ENCODE measurements around the gene CLPTM1L. TPM values are rescaled to one million over a fixed set of nuclear protein-coding genes. Genes with fewer than 3 reads are reported as not detected.
"Not testable (repeated sequence)": the region's sequence is repeated elsewhere in the genome, so short reads cannot be mapped to it uniquely, and the experiment has no call there.

The CLPTM1L gene
- total and polyA plus RNA-seq, 2 donors (not counting 1 experiment from before 2014, with no cell fraction given) = 78.4 to 99.9 TPM

- Histone ChIP-seq H3K79me2 (ENCODE audit: control insufficient read depth, insufficient read depth, low read length) (peaks cover 49% of the 10 kb centered on the region), H2AFZ (ENCODE audit: insufficient read depth, low read depth, low read length, poor library complexity, severe bottlenecking) (no peak overlapping the region), H4K20me1 (ENCODE audit: control insufficient read depth, insufficient read depth, low read length, poor library complexity, severe bottlenecking) (peaks cover 67% of the 10 kb centered on the region), H3K4me2 (replicated peaks; ENCODE audit: low read depth, low read length, poor library complexity, severe bottlenecking) (no peak overlapping the region), H3K27me3 (replicated peaks in 1 of 4; ENCODE audit: control extremely low read depth in 1 of 4, control insufficient read depth in 3 of 4, insufficient read depth in 4 of 4, low read length in 3 of 4) (no peaks in the 10 kb centered on the region), H3K27ac (ENCODE audit: low read length in 2 of 2) (no peak overlapping the region), H3K4me1 (ENCODE audit: control insufficient read depth in 2 of 2, insufficient read depth in 2 of 2, low read length in 2 of 2) (peaks cover 0 to 13% of the 10 kb centered on the region in 2 donors), H3K36me3 (replicated peaks in 1 of 2; ENCODE audit: control extremely low read depth in 1 of 2, control insufficient read depth in 1 of 2, extremely low read depth in 1 of 2, insufficient read depth in 2 of 2, low read length in 1 of 2) (peaks cover 0 to 90% of the 10 kb centered on the region in 2 experiments), H3K9me3 (ENCODE audit: control extremely low read depth in 1 of 3, control insufficient read depth in 2 of 3, insufficient read depth in 1 of 3, low read length in 2 of 3) (no peaks in the 10 kb centered on the region), H3K9ac (ENCODE audit: low read length) (no peak overlapping the region), H3K4me3 (ENCODE audit: control extremely low read depth in 1 of 5, extremely low read depth in 1 of 5, insufficient read depth in 1 of 5, low read depth in 2 of 5, low read length in 4 of 5) (no peak overlapping the region)
- TF ChIP-seq CTCF (IDR thresholded peaks at IDR 0.05) (no peak), EZH2 (IDR thresholded peaks at IDR 0.05; ENCODE audit: borderline replicate concordance, insufficient read depth, low read depth, low read length, poor library complexity, severe bottlenecking) (no peak)
- Mint-ChIP-seq H3K27me3 (no peaks in the 10 kb centered on the region), H3K4me3 (no peak overlapping the region), H3K27ac (no peak overlapping the region), H3K4me1 (peaks cover 9% of the 10 kb centered on the region), H3K9me3 (ENCODE audit: insufficient read depth) (no peaks in the 10 kb centered on the region)
- WGBS (ENCODE audit: insufficient coverage) = 97% methylated on average over 32 of the region's 32 CpGs
- ChIA-PET CTCF (interaction anchor here (1.7 kb wide), 1 partner anchor 44 kb away, joined by 6 read pairs; no protein-coding TSS in a partner anchor), POLR2A (interaction anchor here (1.0 kb wide), 1 partner anchor 16 kb away, joined by 4 read pairs; no protein-coding TSS in a partner anchor)
- intact Hi-C loops (cut with micrococcal nuclease) = no loop called here
- ATAC-seq (ENCODE audit: low read depth) (no peak), DNase-seq (no peak)
Observed at GRCh38 chr5:1334831-1335539, 9.9 kb downstream of the CLPTM1L start.

GRCh38 chr5:1333986-1334385 lies 10.9 kb downstream of the CLPTM1L start:
- Histone ChIP-seq H3K9ac (ENCODE audit: low read length) (no peak overlapping the region), H4K20me1 (ENCODE audit: control insufficient read depth, insufficient read depth, low read length, poor library complexity, severe bottlenecking) (peaks cover 68% of the 10 kb centered on the region), H3K4me1 (ENCODE audit: control insufficient read depth in 2 of 2, insufficient read depth in 2 of 2, low read length in 2 of 2) (peaks cover 0 to 13% of the 10 kb centered on the region in 2 donors), H3K27ac (ENCODE audit: low read length in 2 of 2) (no peak overlapping the region), H3K9me3 (ENCODE audit: control extremely low read depth in 1 of 3, control insufficient read depth in 2 of 3, insufficient read depth in 1 of 3, low read length in 2 of 3) (no peaks in the 10 kb centered on the region), H3K79me2 (ENCODE audit: control insufficient read depth, insufficient read depth, low read length) (peaks cover 50% of the 10 kb centered on the region), H3K27me3 (replicated peaks in 1 of 4; ENCODE audit: control extremely low read depth in 1 of 4, control insufficient read depth in 3 of 4, insufficient read depth in 4 of 4, low read length in 3 of 4) (no peaks in the 10 kb centered on the region), H2AFZ (ENCODE audit: insufficient read depth, low read depth, low read length, poor library complexity, severe bottlenecking) (no peak overlapping the region), H3K36me3 (replicated peaks in 1 of 2; ENCODE audit: control extremely low read depth in 1 of 2, control insufficient read depth in 1 of 2, extremely low read depth in 1 of 2, insufficient read depth in 2 of 2, low read length in 1 of 2) (peaks cover 0 to 90% of the 10 kb centered on the region in 2 experiments), H3K4me3 (ENCODE audit: control extremely low read depth in 1 of 5, extremely low read depth in 1 of 5, insufficient read depth in 1 of 5, low read depth in 2 of 5, low read length in 4 of 5) (no peak overlapping the region), H3K4me2 (replicated peaks; ENCODE audit: low read depth, low read length, poor library complexity, severe bottlenecking) (no peak overlapping the region)
- no peak overlapping the region for H3K27ac Mint-ChIP-seq
- ChIA-PET POLR2A (no interaction called here), CTCF (no interaction called here)
- 97% methylated on average over 6 of the region's 14 CpGs for WGBS (ENCODE audit: insufficient coverage)
- peaks cover 9% of the 10 kb centered on the region for H3K4me1 Mint-ChIP-seq
- H3K27me3 Mint-ChIP-seq = no peaks in the 10 kb centered on the region
- intact Hi-C loops (cut with micrococcal nuclease) = no loop called here
- H3K4me3 Mint-ChIP-seq = no peak overlapping the region
- DNase-seq = no peak
- H3K9me3 Mint-ChIP-seq (ENCODE audit: insufficient read depth) = no peaks in the 10 kb centered on the region
- ATAC-seq (ENCODE audit: low read depth) = no peak
- TF ChIP-seq EZH2 (IDR thresholded peaks at IDR 0.05; ENCODE audit: borderline replicate concordance, insufficient read depth, low read depth, low read length, poor library complexity, severe bottlenecking) = no peak
- TF ChIP-seq CTCF (IDR thresholded peaks at IDR 0.05) = no peak

GRCh38 chr5:1333286-1333685 lies 11.6 kb downstream of the CLPTM1L start:
- intact Hi-C loops (cut with micrococcal nuclease); H3K4me3 Mint-ChIP-seq; H3K4me2 ChIP-seq (replicated peaks; ENCODE audit: low read depth, low read length, poor library complexity, severe bottlenecking); H3K27ac Mint-ChIP-seq; H3K9ac ChIP-seq (ENCODE audit: low read length); CTCF ChIA-PET; POLR2A ChIA-PET; H3K4me3 ChIP-seq (ENCODE audit: control extremely low read depth in 1 of 5, extremely low read depth in 1 of 5, insufficient read depth in 1 of 5, low read depth in 2 of 5, low read length in 4 of 5); H3K27ac ChIP-seq (ENCODE audit: low read length in 2 of 2); ATAC-seq (ENCODE audit: low read depth); H3K4me1 Mint-ChIP-seq; H2AFZ ChIP-seq (ENCODE audit: insufficient read depth, low read depth, low read length, poor library complexity, severe bottlenecking); DNase-seq; H3K27me3 ChIP-seq (replicated peaks in 1 of 4; ENCODE audit: control extremely low read depth in 1 of 4, control insufficient read depth in 3 of 4, insufficient read depth in 4 of 4, low read length in 3 of 4); H3K9me3 ChIP-seq (ENCODE audit: control extremely low read depth in 1 of 3, control insufficient read depth in 2 of 3, insufficient read depth in 1 of 3, low read length in 2 of 3); H3K27me3 Mint-ChIP-seq; H3K9me3 Mint-ChIP-seq (ENCODE audit: insufficient read depth): not testable (repeated sequence)
- Histone ChIP-seq H3K4me1 (ENCODE audit: control insufficient read depth in 2 of 2, insufficient read depth in 2 of 2, low read length in 2 of 2) (peaks cover 0 to 13% of the 10 kb centered on the region in 2 donors), H3K79me2 (ENCODE audit: control insufficient read depth, insufficient read depth, low read length) (peaks cover 52% of the 10 kb centered on the region), H3K36me3 (replicated peaks in 1 of 2; ENCODE audit: control extremely low read depth in 1 of 2, control insufficient read depth in 1 of 2, extremely low read depth in 1 of 2, insufficient read depth in 2 of 2, low read length in 1 of 2) (peaks cover 0 to 90% of the 10 kb centered on the region in 2 experiments), H4K20me1 (ENCODE audit: control insufficient read depth, insufficient read depth, low read length, poor library complexity, severe bottlenecking) (peaks cover 70% of the 10 kb centered on the region)
- WGBS (ENCODE audit: insufficient coverage) = 100% methylated on average over 1 of the region's 5 CpGs
